ENCODE measurements around the gene RUVBL1.

The RUVBL1 gene

DNA sequence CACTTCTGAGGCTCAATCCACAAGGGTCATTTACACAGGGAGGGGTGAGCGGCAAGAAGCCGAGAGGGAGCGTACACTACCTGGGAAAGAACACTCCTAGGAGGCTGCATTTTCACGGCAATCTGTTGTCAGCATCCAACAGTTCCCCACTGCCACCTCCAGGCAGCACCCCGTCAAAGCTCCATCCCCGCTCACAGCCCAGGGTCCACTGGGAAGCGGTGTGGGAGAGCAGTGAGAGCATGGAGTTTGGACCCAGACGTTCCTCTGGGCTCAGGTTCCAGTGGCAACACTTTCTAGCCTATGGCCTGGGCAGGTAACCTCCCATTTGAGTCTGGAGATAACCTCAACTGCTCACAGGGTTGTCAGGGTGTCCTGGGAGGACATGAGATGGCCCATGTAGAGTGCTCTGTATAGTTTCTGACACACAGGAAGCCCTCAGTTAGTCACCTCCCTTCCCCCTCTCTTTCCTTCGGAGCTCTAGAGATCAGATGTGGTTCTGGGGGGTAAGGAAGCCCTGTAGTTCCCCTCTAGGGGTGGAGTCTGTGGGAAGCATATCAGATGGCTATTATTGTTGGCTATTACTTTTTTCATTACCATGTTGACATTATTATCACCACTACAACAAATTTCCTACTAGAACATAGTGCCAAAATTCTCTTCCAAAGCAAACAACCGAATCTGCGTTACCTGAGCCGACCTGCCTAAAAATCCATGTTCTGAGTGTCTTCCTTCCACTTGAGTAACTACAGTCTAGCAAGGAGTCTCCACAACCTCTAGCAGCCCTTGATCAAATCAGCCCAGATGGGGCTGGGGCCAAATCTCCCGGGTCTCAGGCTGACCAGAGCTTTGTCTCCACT lies 29.1 kb downstream of the RUVBL1 start:
- peak; percentile 13; the same call in 1 of the 3 replicates for ATAC-seq
- TF ChIP-seq ZC3H10 (CRISPR knock-in tag; IDR thresholded peaks at IDR 0.05): no peak
- no peak for TF ChIP-seq ZFP30 (CRISPR knock-in tag; IDR thresholded peaks at IDR 0.05)
- TF ChIP-seq, protein P1, sequence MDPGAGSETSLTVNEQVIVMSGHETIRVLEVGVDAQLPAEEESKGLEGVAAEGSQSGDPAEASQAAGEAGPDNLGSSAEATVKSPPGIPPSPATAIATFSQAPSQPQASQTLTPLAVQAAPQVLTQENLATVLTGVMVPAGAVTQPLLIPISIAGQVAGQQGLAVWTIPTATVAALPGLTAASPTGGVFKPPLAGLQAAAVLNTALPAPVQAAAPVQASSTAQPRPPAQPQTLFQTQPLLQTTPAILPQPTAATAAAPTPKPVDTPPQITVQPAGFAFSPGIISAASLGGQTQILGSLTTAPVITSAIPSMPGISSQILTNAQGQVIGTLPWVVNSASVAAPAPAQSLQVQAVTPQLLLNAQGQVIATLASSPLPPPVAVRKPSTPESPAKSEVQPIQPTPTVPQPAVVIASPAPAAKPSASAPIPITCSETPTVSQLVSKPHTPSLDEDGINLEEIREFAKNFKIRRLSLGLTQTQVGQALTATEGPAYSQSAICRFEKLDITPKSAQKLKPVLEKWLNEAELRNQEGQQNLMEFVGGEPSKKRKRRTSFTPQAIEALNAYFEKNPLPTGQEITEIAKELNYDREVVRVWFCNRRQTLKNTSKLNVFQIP (CRISPR knock-in tag; IDR thresholded peaks at IDR 0.05; ENCODE audit: borderline replicate concordance, low read depth): no peak
- no peak for TF ChIP-seq BACH2 (CRISPR knock-in tag; IDR thresholded peaks at IDR 0.05; ENCODE audit: borderline replicate concordance)
- TF ChIP-seq TCF4 (CRISPR knock-in tag; IDR thresholded peaks at IDR 0.05; ENCODE audit: borderline replicate concordance): no peak
- no peak for TF ChIP-seq SNAI2 (CRISPR knock-in tag; IDR thresholded peaks at IDR 0.05)
- TF ChIP-seq ZNF70 (CRISPR knock-in tag; IDR thresholded peaks at IDR 0.05): no peak
- TF ChIP-seq, protein P2, sequence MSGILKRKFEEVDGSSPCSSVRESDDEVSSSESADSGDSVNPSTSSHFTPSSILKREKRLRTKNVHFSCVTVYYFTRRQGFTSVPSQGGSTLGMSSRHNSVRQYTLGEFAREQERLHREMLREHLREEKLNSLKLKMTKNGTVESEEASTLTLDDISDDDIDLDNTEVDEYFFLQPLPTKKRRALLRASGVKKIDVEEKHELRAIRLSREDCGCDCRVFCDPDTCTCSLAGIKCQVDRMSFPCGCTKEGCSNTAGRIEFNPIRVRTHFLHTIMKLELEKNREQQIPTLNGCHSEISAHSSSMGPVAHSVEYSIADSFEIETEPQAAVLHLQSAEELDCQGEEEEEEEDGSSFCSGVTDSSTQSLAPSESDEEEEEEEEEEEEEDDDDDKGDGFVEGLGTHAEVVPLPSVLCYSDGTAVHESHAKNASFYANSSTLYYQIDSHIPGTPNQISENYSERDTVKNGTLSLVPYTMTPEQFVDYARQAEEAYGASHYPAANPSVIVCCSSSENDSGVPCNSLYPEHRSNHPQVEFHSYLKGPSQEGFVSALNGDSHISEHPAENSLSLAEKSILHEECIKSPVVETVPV (CRISPR knock-in tag; IDR thresholded peaks at IDR 0.05): no peak
- TF ChIP-seq, protein P3, sequence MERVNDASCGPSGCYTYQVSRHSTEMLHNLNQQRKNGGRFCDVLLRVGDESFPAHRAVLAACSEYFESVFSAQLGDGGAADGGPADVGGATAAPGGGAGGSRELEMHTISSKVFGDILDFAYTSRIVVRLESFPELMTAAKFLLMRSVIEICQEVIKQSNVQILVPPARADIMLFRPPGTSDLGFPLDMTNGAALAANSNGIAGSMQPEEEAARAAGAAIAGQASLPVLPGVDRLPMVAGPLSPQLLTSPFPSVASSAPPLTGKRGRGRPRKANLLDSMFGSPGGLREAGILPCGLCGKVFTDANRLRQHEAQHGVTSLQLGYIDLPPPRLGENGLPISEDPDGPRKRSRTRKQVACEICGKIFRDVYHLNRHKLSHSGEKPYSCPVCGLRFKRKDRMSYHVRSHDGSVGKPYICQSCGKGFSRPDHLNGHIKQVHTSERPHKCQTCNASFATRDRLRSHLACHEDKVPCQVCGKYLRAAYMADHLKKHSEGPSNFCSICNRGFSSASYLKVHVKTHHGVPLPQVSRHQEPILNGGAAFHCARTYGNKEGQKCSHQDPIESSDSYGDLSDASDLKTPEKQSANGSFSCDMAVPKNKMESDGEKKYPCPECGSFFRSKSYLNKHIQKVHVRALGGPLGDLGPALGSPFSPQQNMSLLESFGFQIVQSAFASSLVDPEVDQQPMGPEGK (CRISPR knock-in tag; IDR thresholded peaks at IDR 0.05; ENCODE audit: borderline replicate concordance): no peak
- no peak for TF ChIP-seq TOX (CRISPR knock-in tag; IDR thresholded peaks at IDR 0.05; ENCODE audit: borderline replicate concordance)
- no peak for TF ChIP-seq ESRRG (CRISPR knock-in tag; IDR thresholded peaks at IDR 0.05)
- no peak for TF ChIP-seq OSR1 (CRISPR knock-in tag; IDR thresholded peaks at IDR 0.05)
- no peak for TF ChIP-seq GLIS3 (CRISPR knock-in tag; IDR thresholded peaks at IDR 0.05)

DNA sequence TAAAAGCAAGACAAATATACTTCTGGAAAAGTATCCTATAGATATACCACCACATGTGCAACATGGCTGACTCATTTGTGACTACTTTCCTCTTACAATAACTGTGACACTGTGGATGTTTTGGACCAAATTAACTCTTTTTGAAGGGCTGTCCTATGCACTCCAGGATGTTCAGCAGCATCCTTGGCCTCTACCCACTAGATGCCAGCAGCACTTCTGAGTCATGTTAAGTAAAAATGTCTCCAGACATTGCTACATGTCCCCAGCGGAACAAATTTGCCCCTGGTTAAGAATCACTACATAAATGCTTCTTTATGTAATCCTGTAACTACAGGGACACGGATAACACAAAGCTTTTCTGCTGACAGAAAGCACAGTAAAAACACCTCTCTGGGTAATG lies 32.0 kb downstream of the RUVBL1 start:
- no peak for ATAC-seq
- TF ChIP-seq PPARA (CRISPR knock-in tag; IDR thresholded peaks at IDR 0.05; ENCODE audit: borderline replicate concordance): no peak
- TF ChIP-seq TOX (CRISPR knock-in tag; IDR thresholded peaks at IDR 0.05; ENCODE audit: borderline replicate concordance): no peak
- TF ChIP-seq CSDC2 (CRISPR knock-in tag; IDR thresholded peaks at IDR 0.05): no peak
- TF ChIP-seq, protein P4, sequence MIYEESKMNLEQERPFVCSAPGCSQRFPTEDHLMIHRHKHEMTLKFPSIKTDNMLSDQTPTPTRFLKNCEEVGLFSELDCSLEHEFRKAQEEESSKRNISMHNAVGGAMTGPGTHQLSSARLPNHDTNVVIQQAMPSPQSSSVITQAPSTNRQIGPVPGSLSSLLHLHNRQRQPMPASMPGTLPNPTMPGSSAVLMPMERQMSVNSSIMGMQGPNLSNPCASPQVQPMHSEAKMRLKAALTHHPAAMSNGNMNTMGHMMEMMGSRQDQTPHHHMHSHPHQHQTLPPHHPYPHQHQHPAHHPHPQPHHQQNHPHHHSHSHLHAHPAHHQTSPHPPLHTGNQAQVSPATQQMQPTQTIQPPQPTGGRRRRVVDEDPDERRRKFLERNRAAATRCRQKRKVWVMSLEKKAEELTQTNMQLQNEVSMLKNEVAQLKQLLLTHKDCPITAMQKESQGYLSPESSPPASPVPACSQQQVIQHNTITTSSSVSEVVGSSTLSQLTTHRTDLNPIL (CRISPR knock-in tag; IDR thresholded peaks at IDR 0.05; ENCODE audit: low read depth): no peak
- TF ChIP-seq OSR1 (CRISPR knock-in tag; IDR thresholded peaks at IDR 0.05): no peak

DNA sequence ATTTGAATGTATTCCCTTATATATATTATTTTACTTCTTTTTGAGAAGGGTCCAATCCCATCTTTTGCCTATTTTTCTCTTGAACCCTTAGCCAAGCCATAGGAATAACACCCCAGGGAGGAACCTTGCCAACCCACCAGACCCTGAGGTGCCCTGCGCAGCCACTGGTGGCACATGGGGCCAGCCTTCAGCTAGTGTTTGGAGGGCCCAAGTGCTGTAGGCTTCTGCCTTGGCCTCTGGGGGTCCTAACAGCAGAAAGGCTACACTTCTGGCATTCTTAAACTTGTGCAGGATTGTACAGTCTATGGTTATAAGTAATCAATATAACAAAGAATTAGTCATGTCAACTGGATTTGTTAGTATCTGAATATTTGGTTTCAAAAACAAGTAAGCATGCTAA lies 34.5 kb downstream of the RUVBL1 start:
- no peak for ATAC-seq
- TF ChIP-seq ZFP3 (CRISPR knock-in tag; IDR thresholded peaks at IDR 0.05) (no peak), ZNF565 (CRISPR knock-in tag; conservative IDR thresholded peaks at IDR 0.05; ENCODE audit: low read depth) (no peak), ZFP30 (CRISPR knock-in tag; IDR thresholded peaks at IDR 0.05) (no peak), OSR1 (CRISPR knock-in tag; IDR thresholded peaks at IDR 0.05) (no peak), RARB (CRISPR knock-in tag; IDR thresholded peaks at IDR 0.05) (no peak), SNAI2 (CRISPR knock-in tag; IDR thresholded peaks at IDR 0.05) (no peak), ZNF70 (CRISPR knock-in tag; IDR thresholded peaks at IDR 0.05) (no peak), GLIS3 (CRISPR knock-in tag; IDR thresholded peaks at IDR 0.05) (no peak), PPARA (CRISPR knock-in tag; IDR thresholded peaks at IDR 0.05; ENCODE audit: borderline replicate concordance) (no peak), ZC3H10 (CRISPR knock-in tag; IDR thresholded peaks at IDR 0.05) (no peak), ZNF8 (CRISPR knock-in tag; IDR thresholded peaks at IDR 0.05) (no peak), ESRRG (CRISPR knock-in tag; IDR thresholded peaks at IDR 0.05) (no peak)
- TF ChIP-seq, protein P3 (CRISPR knock-in tag; IDR thresholded peaks at IDR 0.05; ENCODE audit: borderline replicate concordance): no peak
- TF ChIP-seq, protein P1 (CRISPR knock-in tag; IDR thresholded peaks at IDR 0.05; ENCODE audit: borderline replicate concordance, low read depth): no peak
- TF ChIP-seq, protein P2 (CRISPR knock-in tag; IDR thresholded peaks at IDR 0.05): no peak
- TF ChIP-seq, protein P4 (CRISPR knock-in tag; IDR thresholded peaks at IDR 0.05; ENCODE audit: low read depth): no peak

Data from SK-N-SH treated with all-trans-retinoic acid at 6 μM for 48 hours (cell line).